K562 (cell line): ENCODE data around the gene MAGI1. TPM values are rescaled to one million over a fixed set of nuclear protein-coding genes. Genes with fewer than 3 reads are reported as not detected.
A peak's percentile ranks its signal among the peaks of the same experiment; 100 is the strongest.

Experiments
- ATF7 ChIP-seq: fragments of 450-650 bp; IDR thresholded peaks from 2 replicates; pipeline ENCODE4 v1.7.1; 2014; ENCODE audit warnings: mild to moderate bottlenecking, moderate library complexity
- BDP1 ChIP-seq: IDR thresholded peaks from 3 replicates; pipeline ENCODE4 v1.6.1; 2011; ENCODE audit not compliant: insufficient read length, insufficient read depth
- CREB1 ChIP-seq, 2 experiments: sonication (generic) in 1 of 2; formaldehyde crosslinking in 1 of 2; IDR thresholded peaks; 2 replicates each; pipeline versions ENCODE4 v1.6.1 to v1.8.0; 2012 to 2022; ENCODE audit warnings: inconsistent platforms in 1 of 2, mild to moderate bottlenecking in 1 of 2, missing genetic modification reagents in 1 of 2, moderate library complexity in 1 of 2
- DACH1 ChIP-seq: fragments of 450-650 bp; IDR thresholded peaks from 2 replicates; pipeline ENCODE4 v1.6.1; 2018; ENCODE audit not compliant: partially characterized antibody
- DMBX1 ChIP-seq: fragments of 250-450 bp; sonication (Bioruptor Pico); IDR thresholded peaks from 2 replicates; pipeline ENCODE4 v1.8.0; 2022; ENCODE audit warnings: inconsistent platforms, mild to moderate bottlenecking, moderate library complexity, borderline replicate concordance
- EWSR1 ChIP-seq: fragments of 450-650 bp; IDR thresholded peaks from 2 replicates; pipeline ENCODE4 v1.6.1; 2018; ENCODE audit warnings: borderline replicate concordance, mild to moderate bottlenecking, low read depth, moderate library complexity; ENCODE audit not compliant: partially characterized antibody
- MTA1 ChIP-seq: fragments of 450-650 bp; IDR thresholded peaks from 2 replicates; pipeline ENCODE4 v1.6.1; 2017; ENCODE audit warnings: borderline replicate concordance
- MYBL2 ChIP-seq, 2 experiments: fragments of 450-650 bp in 1 of 2; sonication (generic) in 1 of 2; formaldehyde crosslinking in 1 of 2; IDR thresholded peaks; 2 replicates each; pipeline versions ENCODE4 v1.6.1 to v1.8.1; 2017 to 2022; ENCODE audit warnings: borderline replicate concordance in 1 of 2, inconsistent platforms in 1 of 2, low read depth in 1 of 2, mild to moderate bottlenecking in 1 of 2, missing genetic modification reagents in 1 of 2, moderate library complexity in 1 of 2
- NFRKB ChIP-seq: fragments of 450-650 bp; IDR thresholded peaks from 2 replicates; pipeline ENCODE4 v1.6.1; 2016; ENCODE audit warnings: low read depth
- PML ChIP-seq: IDR thresholded peaks from 2 replicates; pipeline ENCODE4 v1.6.1; 2012; ENCODE audit warnings: low read length, inconsistent platforms
- SIN3A ChIP-seq, 2 experiments: fragments of 150-350 bp in 1 of 2; IDR thresholded peaks; 2 replicates each; pipeline ENCODE4 v1.6.1; 2011 to 2016; ENCODE audit warnings: borderline replicate concordance in 2 of 2, low read depth in 2 of 2, low read length in 2 of 2, mild to moderate bottlenecking in 2 of 2, moderate library complexity in 2 of 2; ENCODE audit not compliant: control insufficient read depth in 1 of 2
- SMAD2 ChIP-seq: fragments of 150-350 bp; IDR thresholded peaks from 2 replicates; pipeline ENCODE4 v1.6.1; 2014; ENCODE audit warnings: low read depth, mild to moderate bottlenecking, low read length
- SMARCE1 ChIP-seq: fragments of 450-650 bp; IDR thresholded peaks from 2 replicates; pipeline ENCODE4 v1.7.1; 2016; ENCODE audit warnings: mild to moderate bottlenecking
- STAT5A ChIP-seq: IDR thresholded peaks from 2 replicates; pipeline ENCODE4 v1.6.1; 2012; ENCODE audit warnings: low read length, inconsistent platforms, borderline replicate concordance
- TAF15 ChIP-seq: fragments of 200-400 bp; formaldehyde crosslinking; IDR thresholded peaks from 2 replicates; pipeline ENCODE4 v1.6.1; 2017; ENCODE audit warnings: mild to moderate bottlenecking, low read depth, low read length, moderate library complexity
- TEAD1 ChIP-seq, 2 experiments: fragments of 450-650 bp in 1 of 2; sonication (generic) in 1 of 2; formaldehyde crosslinking; IDR thresholded peaks; 2 replicates each; pipeline versions ENCODE4 v1.4.0 to v1.8.0; 2020 to 2022; ENCODE audit warnings: mild to moderate bottlenecking in 2 of 2, missing genetic modification reagents in 1 of 2
- ZBTB1 ChIP-seq: sonication (generic); formaldehyde crosslinking; IDR thresholded peaks from 2 replicates; pipeline ENCODE4 v1.8.1; 2023; ENCODE audit warnings: missing genetic modification reagents, low read depth, mild to moderate bottlenecking, borderline replicate concordance
- ZNF785 ChIP-seq: fragments of 250-450 bp; sonication (Bioruptor Pico); IDR thresholded peaks from 2 replicates; pipeline ENCODE4 v1.4.0; 2020; ENCODE audit warnings: mild to moderate bottlenecking
- polyA plus RNA-seq, 8 experiments: library from polyadenylated mRNA; depleted of rRNA in 4 of 8; stranded (reverse) in 5 of 8; unstranded in 3 of 8; fragments of >200 nt; fragmentation: Nextera tagmentation in 2 of 8; fragmentation: Illumina TruSeq in 1 of 8; extraction: Ambion mirVana in 2 of 8; extraction: Trizol in 1 of 8; gene quantifications; 2 replicates each; pipeline versions ENCODE4 v1.2.1 to v1.2.3, GENCODE V29; 2011 to 2014; ENCODE audit warnings: inconsistent platforms in 1 of 8, missing spikeins in 1 of 8
- total RNA-seq, 7 experiments: library from RNA; depleted of rRNA in 6 of 7; stranded (reverse); fragments of >200 nt in 6 of 7; fragmentation: Illumina TruSeq in 2 of 7; extraction: Trizol in 2 of 7; gene quantifications; 2 replicates each; pipeline versions ENCODE4 v1.2.1 to v1.2.3, GENCODE V29; 2011 to 2021; ENCODE audit warnings: low replicate concordance in 1 of 7
- TF ChIP-seq, protein P1 (sequence below): fragments of 150-350 bp; conservative IDR thresholded peaks from 2 replicates; pipeline ENCODE4 v1.6.1; 2014; ENCODE audit warnings: low read length
- TF ChIP-seq, protein P2 (sequence below): fragments of 250-450 bp; sonication (Bioruptor Pico); IDR thresholded peaks from 2 replicates; pipeline ENCODE4 v1.8.0; 2021; ENCODE audit warnings: mild to moderate bottlenecking, moderate library complexity

MAGI1 gene
- total and polyA plus RNA-seq, 9 of the 15 experiments (the other 6 are each of a cell fraction or from before 2014, with no cell fraction given) = 7.8 to 59.4 (median 43.2) TPM

DNA sequence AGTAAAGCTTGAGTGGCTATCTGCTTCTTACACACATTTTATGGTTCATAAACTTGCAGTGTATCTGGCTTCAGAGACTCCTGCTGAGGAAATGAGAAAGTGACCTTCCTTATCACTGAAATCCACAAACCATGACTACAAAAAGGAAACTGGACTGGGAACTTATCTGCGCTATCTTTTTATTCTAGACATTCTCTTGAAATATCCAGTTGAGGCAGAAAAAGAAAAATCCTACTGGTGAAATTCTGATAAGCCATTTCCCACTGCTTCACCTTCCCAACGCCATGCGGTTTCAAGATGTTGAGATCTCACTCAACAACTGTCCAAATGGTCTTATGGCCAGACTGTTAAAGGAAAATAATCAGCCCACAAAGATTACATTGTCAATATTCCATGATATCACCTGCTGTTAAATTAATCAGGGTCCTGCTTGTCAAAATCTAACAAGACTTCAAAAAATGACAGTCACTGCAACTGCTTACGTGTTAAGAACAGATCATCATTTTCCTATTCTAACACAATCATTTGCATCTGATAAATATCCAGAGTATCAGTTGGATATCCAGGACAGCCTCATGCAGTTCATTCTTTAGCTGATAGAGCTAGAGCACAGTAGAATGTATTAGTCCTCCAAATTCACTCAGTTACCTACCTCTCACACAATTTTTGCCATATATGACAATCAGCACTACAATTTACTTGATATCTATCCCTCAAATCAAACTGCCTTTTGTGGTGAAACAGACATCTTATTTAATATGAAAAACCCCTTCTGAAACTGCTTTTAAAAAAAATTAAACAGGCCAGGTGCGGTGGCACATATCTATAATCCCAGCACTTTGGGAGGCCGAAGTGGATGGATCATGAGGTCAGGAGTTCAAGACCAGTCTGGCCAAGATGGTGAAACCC, 538.1 kb downstream of the MAGI1 start (continued):
- TF ChIP-seq, protein P1, sequence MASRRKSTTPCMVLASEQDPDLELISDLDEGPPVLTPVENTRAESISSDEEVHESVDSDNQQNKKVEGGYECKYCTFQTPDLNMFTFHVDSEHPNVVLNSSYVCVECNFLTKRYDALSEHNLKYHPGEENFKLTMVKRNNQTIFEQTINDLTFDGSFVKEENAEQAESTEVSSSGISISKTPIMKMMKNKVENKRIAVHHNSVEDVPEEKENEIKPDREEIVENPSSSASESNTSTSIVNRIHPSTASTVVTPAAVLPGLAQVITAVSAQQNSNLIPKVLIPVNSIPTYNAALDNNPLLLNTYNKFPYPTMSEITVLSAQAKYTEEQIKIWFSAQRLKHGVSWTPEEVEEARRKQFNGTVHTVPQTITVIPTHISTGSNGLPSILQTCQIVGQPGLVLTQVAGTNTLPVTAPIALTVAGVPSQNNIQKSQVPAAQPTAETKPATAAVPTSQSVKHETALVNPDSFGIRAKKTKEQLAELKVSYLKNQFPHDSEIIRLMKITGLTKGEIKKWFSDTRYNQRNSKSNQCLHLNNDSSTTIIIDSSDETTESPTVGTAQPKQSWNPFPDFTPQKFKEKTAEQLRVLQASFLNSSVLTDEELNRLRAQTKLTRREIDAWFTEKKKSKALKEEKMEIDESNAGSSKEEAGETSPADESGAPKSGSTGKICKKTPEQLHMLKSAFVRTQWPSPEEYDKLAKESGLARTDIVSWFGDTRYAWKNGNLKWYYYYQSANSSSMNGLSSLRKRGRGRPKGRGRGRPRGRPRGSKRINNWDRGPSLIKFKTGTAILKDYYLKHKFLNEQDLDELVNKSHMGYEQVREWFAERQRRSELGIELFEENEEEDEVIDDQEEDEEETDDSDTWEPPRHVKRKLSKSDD = no peak
- TF ChIP-seq MTA1 = peak; percentile 62; the same call in 1 of the 2 replicates
- no peak for TF ChIP-seq TAF15
- peak; percentile 46; the same call in 1 of the 2 replicates for TF ChIP-seq DMBX1 (CRISPR knock-in tag)
- peak; percentile 33; the same call in 1 of the 2 replicates for TF ChIP-seq NFRKB
- no peak for TF ChIP-seq SIN3A (IDR thresholded peaks at IDR 0.05; ENCODE audit: borderline replicate concordance in 2 of 2, control insufficient read depth in 1 of 2, low read depth in 2 of 2, low read length in 2 of 2)
- TF ChIP-seq STAT5A = peak; percentile 91
- no peak for TF ChIP-seq ZBTB1 (CRISPR knock-in tag)
- TF ChIP-seq SMAD2 = no peak
- TF ChIP-seq CREB1 (IDR thresholded peaks at IDR 0.05) = 0 out of 2 replicates have a peak, but pooled peaks have one; percentile 49
- TF ChIP-seq CREB1 (CRISPR knock-in tag; IDR thresholded peaks at IDR 0.05) = 0 out of 2 replicates have a peak, but pooled peaks have one; percentile 19
- TF ChIP-seq BDP1 = no peak
- TF ChIP-seq, protein P2, sequence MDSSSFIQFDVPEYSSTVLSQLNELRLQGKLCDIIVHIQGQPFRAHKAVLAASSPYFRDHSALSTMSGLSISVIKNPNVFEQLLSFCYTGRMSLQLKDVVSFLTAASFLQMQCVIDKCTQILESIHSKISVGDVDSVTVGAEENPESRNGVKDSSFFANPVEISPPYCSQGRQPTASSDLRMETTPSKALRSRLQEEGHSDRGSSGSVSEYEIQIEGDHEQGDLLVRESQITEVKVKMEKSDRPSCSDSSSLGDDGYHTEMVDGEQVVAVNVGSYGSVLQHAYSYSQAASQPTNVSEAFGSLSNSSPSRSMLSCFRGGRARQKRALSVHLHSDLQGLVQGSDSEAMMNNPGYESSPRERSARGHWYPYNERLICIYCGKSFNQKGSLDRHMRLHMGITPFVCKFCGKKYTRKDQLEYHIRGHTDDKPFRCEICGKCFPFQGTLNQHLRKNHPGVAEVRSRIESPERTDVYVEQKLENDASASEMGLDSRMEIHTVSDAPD (CRISPR knock-in tag) = no peak
- peak; percentile 59; the same call in 1 of the 2 replicates for TF ChIP-seq ATF7
- no peak for TF ChIP-seq MYBL2 (IDR thresholded peaks at IDR 0.05; ENCODE audit: low read depth)
- no peak for TF ChIP-seq MYBL2 (CRISPR knock-in tag; IDR thresholded peaks at IDR 0.05; ENCODE audit: borderline replicate concordance)
- TF ChIP-seq TEAD1 (CRISPR knock-in tag; IDR thresholded peaks at IDR 0.05) = peak in 1 of 2 experiments; percentile 71; a peak in 1 of 4 replicates
- peak; percentile 95 for TF ChIP-seq PML
- no peak for TF ChIP-seq EWSR1
- peak; percentile 68 for TF ChIP-seq DACH1
- no peak for TF ChIP-seq ZNF785 (CRISPR knock-in tag)
- peak; percentile 92 for TF ChIP-seq SMARCE1
